Measurements from ENCODE around the gene AKAP8. TPM values are rescaled to one million over a fixed set of nuclear protein-coding genes. Genes with fewer than 3 reads are reported as not detected.
"Not testable (repeated sequence)": the region's sequence is repeated elsewhere in the genome, so short reads cannot be mapped to it uniquely, and the experiment has no call there.

Gene AKAP8
- total RNA-seq, 1 donor from 2014 or later, result 22.0 TPM

- no peak for ATAC-seq
Observed at GRCh38 chr19:15403151-15403531, 23.6 kb upstream of the AKAP8 start.

GRCh38 chr19:15402411-15403150 is 23.0 kb upstream of the AKAP8 start:
- ATAC-seq, result no peak

- no peak for ATAC-seq
Observed at GRCh38 chr19:15401397-15401710, 21.8 kb upstream of the AKAP8 start.

- no peak for ATAC-seq
Observed at GRCh38 chr19:15400521-15401396, 21.2 kb upstream of the AKAP8 start.

GRCh38 chr19:15399635-15400034 is 20.0 kb upstream of the AKAP8 start:
- no peak for ATAC-seq

GRCh38 chr19:15399234-15399515 is 19.6 kb upstream of the AKAP8 start:
- no peak for ATAC-seq

- no peak for ATAC-seq
Observed at GRCh38 chr19:15398501-15399233, 19.1 kb upstream of the AKAP8 start.

- no peak for ATAC-seq
Observed at GRCh38 chr19:15397782-15398181, 18.2 kb upstream of the AKAP8 start.

GRCh38 chr19:15397236-15397635 is 17.6 kb upstream of the AKAP8 start:
- no peak for ATAC-seq

- ATAC-seq, result no peak
Observed at GRCh38 chr19:15396436-15396835, 16.8 kb upstream of the AKAP8 start.

- not testable (repeated sequence) for ATAC-seq
Observed at GRCh38 chr19:15395251-15395650, 15.7 kb upstream of the AKAP8 start.

- ATAC-seq, result no peak
Observed at GRCh38 chr19:15394426-15394825, 14.8 kb upstream of the AKAP8 start.

- ATAC-seq, result no peak
Observed at GRCh38 chr19:15393963-15394362, 14.4 kb upstream of the AKAP8 start.

- ATAC-seq, result no peak
Observed at GRCh38 chr19:15390814-15391213, 11.2 kb upstream of the AKAP8 start.

GRCh38 chr19:15381864-15382263 is 2.3 kb upstream of the AKAP8 start:
- ATAC-seq, result no peak

- no peak for ATAC-seq
Observed at GRCh38 chr19:15381429-15381828, 1.8 kb upstream of the AKAP8 start.

GRCh38 chr19:15379999-15380647 is 536 bp upstream of the AKAP8 start:
- peak; percentile 71 for ATAC-seq

- no peak for ATAC-seq
Observed at GRCh38 chr19:15378534-15379082, 979 bp downstream of the AKAP8 start.

- no peak for ATAC-seq
Observed at GRCh38 chr19:15374796-15375440, 4.7 kb downstream of the AKAP8 start.

GRCh38 chr19:15374105-15374651 is 5.4 kb downstream of the AKAP8 start:
- no peak for ATAC-seq

GRCh38 chr19:15373644-15374043 is 5.9 kb downstream of the AKAP8 start:
- no peak for ATAC-seq

GRCh38 chr19:15372891-15373301 is 6.7 kb downstream of the AKAP8 start:
- no peak for ATAC-seq

All from esophagus mucosa (tissue), 1 donor.